Common myeloid progenitor, CD34-positive (primary cell): Measurements from ENCODE around the gene VTI1B.
"Not testable (repeated sequence)": the region's sequence is repeated elsewhere in the genome, so short reads cannot be mapped to it uniquely, and the experiment has no call there.

ENCODE experiments used
- CTCF ChIA-PET: fragments of 350-600 bp; sonication (Branson Sonifier 250); formaldehyde crosslinking; loops from one replicate; lab custom pipeline; 2021; ENCODE audit warnings: antibody characterized with exemption; lab: Charles Lee
- POLR2A ChIA-PET: fragments of 350-600 bp; sonication (Branson Sonifier 250); formaldehyde crosslinking; loops from one replicate; lab custom pipeline; 2021; ENCODE audit warnings: antibody characterized with exemption; lab: Charles Lee
- DNase-seq, 3 donors: peaks; one replicate each; pipeline versions ENCODE4 v3.0.0 to v3.0.0-alpha.2; 2013
- H3K27ac ChIP-seq, 2 experiments: 1 replicate in 1 of 2; 2 replicates in 1 of 2; pipeline ENCODE4 v1.7.0; 2013; ENCODE audit warnings: inconsistent platforms in 2 of 2, low read length in 2 of 2, mild to moderate bottlenecking in 2 of 2, low read depth in 1 of 2, moderate library complexity in 1 of 2; ENCODE audit not compliant: severe bottlenecking in 2 of 2, insufficient read depth in 1 of 2, poor library complexity in 1 of 2
- H3K27me3 ChIP-seq, 5 experiments: replicated peaks in 2 of 5; 1 replicate in 3 of 5; 2 replicates in 2 of 5; pipeline versions ENCODE4 v1.6.1 to v1.7.0; 2013; ENCODE audit warnings: low read length in 4 of 5, mild to moderate bottlenecking in 2 of 5, moderate library complexity in 2 of 5, inconsistent platforms in 1 of 5; ENCODE audit not compliant: insufficient read depth in 5 of 5, control insufficient read depth in 4 of 5
- H3K36me3 ChIP-seq, 4 experiments: 1 replicate in 2 of 4; 2 replicates in 2 of 4; pipeline versions ENCODE4 v1.6.1 to v1.7.0; 2013; ENCODE audit warnings: low read length in 3 of 4, control low read depth in 1 of 4, mild to moderate bottlenecking in 1 of 4; ENCODE audit not compliant: control insufficient read depth in 4 of 4, insufficient read depth in 4 of 4
- H3K4me1 ChIP-seq, 4 experiments: 1 replicate in 3 of 4; 2 replicates in 1 of 4; pipeline versions ENCODE4 v1.6.1 to v1.7.1; 2013; ENCODE audit warnings: low read length in 3 of 4, mild to moderate bottlenecking in 3 of 4, control low read depth in 1 of 4, inconsistent platforms in 1 of 4, moderate library complexity in 1 of 4; ENCODE audit not compliant: control insufficient read depth in 4 of 4, insufficient read depth in 4 of 4; ENCODE audit errors: control extremely low read depth in 1 of 4
- H3K4me3 ChIP-seq, 7 experiments: 1 replicate in 4 of 7; 2 replicates in 3 of 7; pipeline versions ENCODE4 v1.5.1 to v1.7.0; 2013; ENCODE audit warnings: mild to moderate bottlenecking in 7 of 7, low read length in 6 of 7, moderate library complexity in 6 of 7, inconsistent platforms in 2 of 7, low read depth in 2 of 7, control low read depth in 1 of 7; ENCODE audit not compliant: insufficient read depth in 4 of 7, control insufficient read depth in 1 of 7; ENCODE audit errors: extremely low read depth in 1 of 7
- H3K9me3 ChIP-seq, 5 experiments: 1 replicate in 4 of 5; 2 replicates in 1 of 5; pipeline versions ENCODE4 v1.6.1 to v1.7.1; 2013; ENCODE audit warnings: low read length in 4 of 5, mild to moderate bottlenecking in 2 of 5, inconsistent platforms in 1 of 5, low read depth in 1 of 5, moderate library complexity in 1 of 5; ENCODE audit not compliant: control insufficient read depth in 4 of 5, insufficient read depth in 2 of 5; ENCODE audit errors: control extremely low read depth in 1 of 5
- WGBS: methylation state at CpG from one replicate; pipeline ENCODE4 v1.1.5; 2013; ENCODE audit not compliant: insufficient coverage; 5-methylcytosine and 5-hydroxymethylcytosine counted together

VTI1B gene

DNA sequence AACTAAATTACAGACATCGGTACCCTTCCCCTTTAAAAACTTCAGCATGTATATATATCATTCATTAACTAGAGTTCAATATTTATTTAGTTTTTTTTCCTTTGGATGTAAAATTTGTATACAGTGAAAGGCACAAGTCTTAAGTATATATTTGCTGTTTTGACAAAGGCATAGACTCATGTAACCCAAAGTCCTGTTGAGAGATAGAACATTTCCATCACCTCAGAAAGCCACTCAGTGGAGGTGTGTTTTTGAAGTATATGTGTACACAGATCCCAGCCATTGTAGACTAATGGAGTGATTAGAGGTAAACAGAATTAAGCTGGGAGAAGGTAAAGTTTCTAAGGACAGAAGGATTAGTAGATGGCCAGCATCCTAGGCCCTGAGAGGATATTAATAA lies 42.6 kb upstream of the VTI1B start:
- CTCF ChIA-PET = interaction anchor here (2.4 kb wide), 1 partner anchor 8 kb away, joined by 7 read pairs; no protein-coding TSS in a partner anchor

DNA sequence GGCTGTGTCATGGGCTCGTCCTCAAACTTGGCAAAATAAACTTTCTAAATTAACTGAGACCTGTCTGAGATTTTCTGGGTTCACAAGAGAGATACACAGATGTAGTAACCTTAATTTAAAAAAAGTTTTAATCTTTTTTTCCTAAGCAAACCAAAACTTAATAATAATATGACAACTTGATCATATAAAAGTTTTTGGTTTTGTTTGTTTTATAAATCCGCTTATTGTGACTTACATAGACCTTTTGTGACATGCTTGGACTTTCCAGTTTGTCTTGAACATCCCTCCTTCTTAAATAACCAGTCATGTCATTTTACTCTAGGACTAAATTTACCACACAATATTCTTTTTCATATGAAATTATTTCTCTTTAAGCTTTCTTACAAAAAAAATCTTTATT lies 35.8 kb upstream of the VTI1B start:
- Histone ChIP-seq H3K27ac (no peak overlapping the region), H3K4me1 (no peaks in the 10 kb centered on the region), H3K4me3 (no peak overlapping the region), H3K36me3 (no peaks in the 10 kb centered on the region), H3K9me3 (peaks cover 3 to 4% (median 3%) of the 10 kb centered on the region in 5 experiments), H3K27me3 (no peaks in the 10 kb centered on the region)
- POLR2A ChIA-PET = no interaction called here
- WGBS = no CpG with 5 or more reads among the region's 2 CpGs
- peak in 2 of 3 donors; percentile 10 to 12 for DNase-seq
- CTCF ChIA-PET = interaction anchor here (0.6 to 2.1 kb wide), 3 partner anchors 12 to 1172 kb away, joined by 4 to 7 read pairs (median 4); no protein-coding TSS in a partner anchor

More for the DNA sequence above, 42.6 kb upstream of the VTI1B start:
- no CpG with 5 or more reads among the region's 1 CpG for WGBS
- POLR2A ChIA-PET = no interaction called here
- H3K27me3 ChIP-seq = no peaks in the 10 kb centered on the region
- H3K4me1 ChIP-seq = peaks cover 0 to 3% (median 0%) of the 10 kb centered on the region in 4 experiments
- H3K4me3 ChIP-seq = no peak overlapping the region
- no peaks in the 10 kb centered on the region for H3K9me3 ChIP-seq
- no peaks in the 10 kb centered on the region for H3K36me3 ChIP-seq
- no peak for DNase-seq
- H3K27ac ChIP-seq = no peak overlapping the region

DNA sequence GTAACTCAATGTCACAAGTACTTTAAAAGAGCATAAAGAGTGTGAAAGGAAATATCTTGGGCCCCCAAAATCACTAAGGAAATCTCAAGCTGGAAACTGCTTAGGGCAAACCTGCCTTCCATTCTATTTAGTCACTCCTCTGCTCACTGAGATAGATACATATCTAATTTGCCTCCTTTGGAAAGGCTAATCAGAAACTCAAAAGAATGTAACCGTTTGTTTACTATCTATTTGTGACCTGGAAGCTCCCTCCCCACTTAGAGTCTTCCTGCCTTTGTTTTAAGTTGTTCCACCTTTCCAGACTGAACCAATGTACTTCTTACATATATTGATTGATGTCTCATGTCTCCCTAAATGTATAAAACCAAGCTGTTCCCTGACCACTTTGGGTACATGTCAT lies 35.4 kb upstream of the VTI1B start:
- H3K36me3 ChIP-seq, H3K9me3 ChIP-seq, H3K27me3 ChIP-seq, H3K4me3 ChIP-seq, H3K4me1 ChIP-seq, H3K27ac ChIP-seq, DNase-seq, POLR2A ChIA-PET: not testable (repeated sequence)
- CTCF ChIA-PET = interaction anchor here (0.6 to 2.1 kb wide), 4 partner anchors 13 to 1172 kb away, joined by 4 to 7 read pairs (median 4); no protein-coding TSS in a partner anchor
- WGBS = 100% methylated on average over 1 of the region's 1 CpG

DNA sequence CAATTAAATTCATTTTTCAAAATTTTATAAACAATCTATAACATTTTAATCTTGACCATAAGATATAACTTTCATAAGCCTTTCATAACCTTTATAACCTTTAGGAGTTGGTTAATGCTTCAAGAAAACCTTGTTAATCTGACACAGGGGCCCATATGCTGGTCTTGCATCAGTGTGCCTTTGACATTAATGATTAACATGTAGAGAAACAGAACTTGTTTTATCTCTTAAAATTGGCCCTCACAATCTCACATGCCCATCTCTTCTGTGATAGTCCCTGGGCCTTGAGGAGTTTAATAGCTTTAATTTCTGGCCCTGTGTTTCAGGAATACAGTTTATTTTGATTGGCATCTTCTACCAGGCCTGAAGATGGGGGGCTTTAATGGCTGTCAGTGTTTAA lies 34.9 kb upstream of the VTI1B start:
- CTCF ChIA-PET = interaction anchor here (1.3 to 2.1 kb wide), 3 partner anchors 13 to 94 kb away, joined by 4 to 7 read pairs (median 5); no protein-coding TSS in a partner anchor
- POLR2A ChIA-PET, H3K4me3 ChIP-seq: not testable (repeated sequence)

DNA sequence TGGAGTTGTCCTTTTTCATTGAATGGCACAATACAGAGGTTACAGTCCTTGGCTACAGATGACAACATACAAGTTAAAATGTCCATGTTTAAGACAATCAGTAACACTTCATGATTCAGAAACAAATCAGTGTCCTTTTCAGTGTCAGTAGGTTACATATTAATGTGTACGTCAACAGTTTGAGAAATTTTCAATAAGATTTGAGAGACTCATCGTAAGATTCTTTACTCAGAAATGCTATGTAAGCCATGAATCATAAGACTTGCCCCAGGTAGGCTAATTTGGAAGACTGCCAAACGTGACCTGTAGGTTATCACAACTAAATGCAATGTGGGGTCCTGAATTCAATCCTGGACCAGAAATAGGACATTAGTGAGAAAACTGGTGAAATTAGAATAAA lies 30.8 kb upstream of the VTI1B start:
- H3K9me3 ChIP-seq = peaks cover 3 to 4% (median 3%) of the 10 kb centered on the region in 5 experiments
- no peaks in the 10 kb centered on the region for H3K27me3 ChIP-seq
- DNase-seq = no peak
- H3K27ac ChIP-seq = no peak overlapping the region
- WGBS = 92% methylated on average over 3 of the region's 3 CpGs
- H3K4me1 ChIP-seq = peaks cover 0 to 2% (median 0%) of the 10 kb centered on the region in 4 experiments
- no peaks in the 10 kb centered on the region for H3K36me3 ChIP-seq
- CTCF ChIA-PET = interaction anchor here (1.0 to 11.8 kb wide), 24 partner anchors 9 to 278 kb away, joined by 3 to 221 read pairs (median 8); partner anchors contain the start of genes ARG2 and PIGH
- POLR2A ChIA-PET = interaction anchor here (0.7 kb wide), 1 partner anchor 105 kb away, joined by 3 read pairs; the partner anchor contains the start of gene PIGH
- no peak overlapping the region for H3K4me3 ChIP-seq

More for the DNA sequence above, 34.9 kb upstream of the VTI1B start:
- H3K4me1 ChIP-seq, H3K27me3 ChIP-seq, DNase-seq, H3K27ac ChIP-seq, H3K36me3 ChIP-seq, H3K9me3 ChIP-seq: not testable (repeated sequence)

DNA sequence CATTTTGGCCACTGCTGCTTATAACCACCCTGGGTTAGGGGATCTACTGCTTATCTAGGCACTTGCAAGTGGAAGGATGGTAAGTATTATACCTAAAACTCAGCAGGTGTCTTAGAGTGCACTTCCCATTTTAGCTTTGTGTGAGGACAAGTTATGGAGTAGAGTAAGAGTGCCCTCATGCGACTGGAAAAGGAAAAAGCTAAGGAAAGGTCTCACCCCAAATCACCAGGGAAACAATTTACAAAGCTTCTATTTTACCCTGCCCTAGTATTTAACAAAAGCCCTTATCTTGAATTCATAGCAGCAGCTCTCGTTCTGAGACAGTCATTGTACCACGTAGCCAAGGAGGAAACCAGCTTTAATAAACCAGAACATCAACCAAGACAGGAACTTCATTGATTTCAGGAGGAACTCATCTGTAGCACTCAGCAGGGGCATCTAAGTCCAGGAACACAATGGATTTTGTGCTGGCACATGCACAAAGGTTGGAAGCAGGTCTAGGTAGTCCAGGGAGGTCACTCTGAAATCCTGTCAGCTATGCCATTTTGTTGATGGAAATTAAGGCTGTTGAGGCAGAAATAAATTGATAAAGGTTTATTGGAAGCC lies 30.2 kb upstream of the VTI1B start:
- Histone ChIP-seq H3K27ac (no peak overlapping the region), H3K27me3 (no peaks in the 10 kb centered on the region), H3K9me3 (peaks cover 0 to 4% (median 2%) of the 10 kb centered on the region in 5 experiments), H3K4me1 (peaks cover 0 to 2% (median 0%) of the 10 kb centered on the region in 4 experiments), H3K36me3 (no peaks in the 10 kb centered on the region), H3K4me3 (no peak overlapping the region)
- ChIA-PET CTCF (interaction anchor here (0.6 to 11.8 kb wide), 41 partner anchors 9 to 1209 kb away, joined by 3 to 221 read pairs (median 4); partner anchors contain the start of genes ARG2, PIGH and RDH11), POLR2A (interaction anchor here (0.7 kb wide), 1 partner anchor 105 kb away, joined by 3 read pairs; the partner anchor contains the start of gene PIGH)
- peak; percentile 78 to 90 (median 85) for DNase-seq
- 0% methylated on average over 2 of the region's 3 CpGs for WGBS

DNA sequence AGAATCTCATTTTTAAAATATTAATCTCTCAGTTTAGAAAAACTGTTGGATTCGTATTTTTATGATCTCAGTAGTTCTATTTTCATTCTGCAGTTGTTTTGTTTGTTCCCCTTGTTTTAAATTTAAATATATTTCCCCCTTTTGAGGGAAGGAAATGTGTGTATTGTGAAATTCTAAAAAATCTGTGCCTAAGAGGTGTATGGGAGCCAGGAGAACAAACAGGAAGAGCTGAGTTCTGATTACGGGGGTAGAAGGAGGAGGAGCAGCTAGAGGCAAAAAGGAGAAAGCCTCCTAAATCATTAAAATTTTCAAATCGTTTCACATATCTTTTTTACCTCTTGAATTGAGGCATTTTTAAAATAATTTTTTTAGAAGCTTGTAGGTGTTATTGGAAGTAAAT lies 29.6 kb upstream of the VTI1B start:
- Histone ChIP-seq H3K9me3 (peaks cover 0 to 4% (median 0%) of the 10 kb centered on the region in 5 experiments), H3K27ac (no peak overlapping the region), H3K27me3 (no peaks in the 10 kb centered on the region), H3K36me3 (no peaks in the 10 kb centered on the region), H3K4me1 (peaks cover 0 to 2% (median 0%) of the 10 kb centered on the region in 4 experiments), H3K4me3 (no peak overlapping the region)
- DNase-seq = no peak
- ChIA-PET POLR2A (no interaction called here), CTCF (interaction anchor here (0.6 to 11.8 kb wide), 40 partner anchors 8 to 1208 kb away, joined by 3 to 221 read pairs (median 4); partner anchors contain the start of genes ARG2, PIGH and RDH11)
- no CpG with 5 or more reads among the region's 3 CpGs for WGBS
